CD4-positive, alpha-beta T cell (primary cell): ENCODE data around the gene SPSB1. TPM values are rescaled to one million over a fixed set of nuclear protein-coding genes. Genes with fewer than 3 reads are reported as not detected.

ENCODE experiments used
- ATAC-seq: fragments of 200-7000 bp; cut with Tn5 transposase; one replicate; pipeline ENCODE4 v1.10.0; 2022; ENCODE audit warnings: mild to moderate bottlenecking; ENCODE audit not compliant: poor library complexity
- CTCF ChIA-PET: fragments of 350-600 bp; sonication (Branson Sonifier 250); formaldehyde crosslinking; loops from one replicate; lab custom pipeline; 2021; ENCODE audit warnings: antibody characterized with exemption, inconsistent platforms; lab: Charles Lee
- POLR2A ChIA-PET: fragments of 350-600 bp; sonication (Branson Sonifier 250); formaldehyde crosslinking; loops from one replicate; lab custom pipeline; 2021; ENCODE audit warnings: antibody characterized with exemption, inconsistent platforms; lab: Charles Lee
- DNase-seq, 14 experiments: peaks; one replicate each; pipeline ENCODE4 v3.0.0-alpha.2; 2013 to 2020; ENCODE audit warnings: mixed read lengths in 2 of 14
- H3K27ac ChIP-seq, 2 donors: one replicate each; pipeline versions ENCODE4 v1.5.1 to v1.7.0; 2013; ENCODE audit warnings: low read length in 2 of 2, low read depth in 1 of 2, mild to moderate bottlenecking in 1 of 2
- H3K27me3 ChIP-seq, 2 experiments: 1 replicate in 1 of 2; 2 replicates in 1 of 2; pipeline versions ENCODE4 v1.6.1 to v1.7.0; 2013; ENCODE audit warnings: low read length in 2 of 2, control low read depth in 1 of 2, mild to moderate bottlenecking in 1 of 2, moderate library complexity in 1 of 2; ENCODE audit not compliant: insufficient read depth in 2 of 2, control insufficient read depth in 1 of 2
- H3K36me3 ChIP-seq: one replicate; pipeline ENCODE4 v1.6.1; 2013; ENCODE audit warnings: low read length, control low read depth; ENCODE audit not compliant: insufficient read depth
- H3K4me1 ChIP-seq: one replicate; pipeline ENCODE4 v1.6.1; 2013; ENCODE audit warnings: low read length, control low read depth; ENCODE audit not compliant: insufficient read depth
- H3K4me3 ChIP-seq: one replicate; pipeline ENCODE4 v1.5.1; 2013; ENCODE audit warnings: mild to moderate bottlenecking, low read length, moderate library complexity
- H3K9me3 ChIP-seq, 2 experiments: 1 replicate in 1 of 2; 2 replicates in 1 of 2; pipeline versions ENCODE4 v1.6.1 to v1.7.0; 2013; ENCODE audit warnings: low read length in 2 of 2, mild to moderate bottlenecking in 2 of 2, control low read depth in 1 of 2, moderate library complexity in 1 of 2; ENCODE audit not compliant: control insufficient read depth in 1 of 2, insufficient read depth in 1 of 2
- H3K27ac Mint-ChIP-seq: one replicate; pipeline ENCODE4 v1.8.0; 2020; ENCODE audit warnings: mixed read lengths
- H3K27me3 Mint-ChIP-seq: one replicate; pipeline ENCODE4 v1.8.0; 2021; ENCODE audit warnings: mixed read lengths
- H3K36me3 Mint-ChIP-seq: one replicate; pipeline ENCODE4 v1.8.0; 2021; ENCODE audit warnings: low read depth, mixed read lengths
- H3K4me1 Mint-ChIP-seq: one replicate; pipeline ENCODE4 v1.8.0; 2021; ENCODE audit warnings: low read depth, mixed read lengths
- H3K4me3 Mint-ChIP-seq: one replicate; pipeline ENCODE4 v1.8.0; 2020; ENCODE audit warnings: mild to moderate bottlenecking, mixed read lengths
- H3K9me3 Mint-ChIP-seq: one replicate; pipeline ENCODE4 v1.8.0; 2020; ENCODE audit warnings: mixed read lengths
- CTCF ChIP-seq: fragments of 200-600 bp; IDR thresholded peaks from one replicate; pipeline ENCODE4 v1.8.0; 2022; ENCODE audit warnings: antibody characterized with exemption, mild to moderate bottlenecking
- intact Hi-C, 2 experiments: fragments of 100-400 bp; cut with DNase I in 1 of 2; cut with micrococcal nuclease in 1 of 2; formaldehyde crosslinking; loops; one replicate each; pipeline versions ENCODE4 v1.15.1 to v1.9.0; 2023 to 2025; cut with DNase I, micrococcal nuclease
- total RNA-seq, 174 experiments: library from RNA in 2 of 174; stranded (reverse) in 2 of 174; gene quantifications; one replicate each; pipeline ENCODE4 v1.2.3 and lab custom pipeline; 2021 to 2026

SPSB1 gene
- total RNA-seq, 2 experiments from 2014 or later, result 1.9 to 2.3 TPM

- no peaks in the 10 kb centered on the region for H3K27me3 ChIP-seq
- H3K4me3 Mint-ChIP-seq, result no peak overlapping the region
- POLR2A ChIA-PET, result no interaction called here
- peaks cover 4% of the 10 kb centered on the region for H3K4me1 Mint-ChIP-seq
- intact Hi-C loops, result no loop called here
- no peaks in the 10 kb centered on the region for H3K9me3 Mint-ChIP-seq
- no peaks in the 10 kb centered on the region for H3K36me3 Mint-ChIP-seq
- no peak overlapping the region for H3K4me3 ChIP-seq
- no peak for TF ChIP-seq CTCF
- ATAC-seq, result no peak
- no peak for DNase-seq
- H3K27ac ChIP-seq, result no peak overlapping the region
- no peaks in the 10 kb centered on the region for H3K36me3 ChIP-seq
- H3K27me3 Mint-ChIP-seq, result no peaks in the 10 kb centered on the region
- no peaks in the 10 kb centered on the region for H3K4me1 ChIP-seq
- CTCF ChIA-PET, result no interaction called here
- H3K27ac Mint-ChIP-seq, result no peak overlapping the region
- peaks cover 0 to 8% of the 10 kb centered on the region in 2 experiments for H3K9me3 ChIP-seq
These were observed 47.6 kb downstream of the SPSB1 start for GRCh38 chr1:9340172-9340854.

GRCh38 chr1:9340864-9341263 is 48.2 kb downstream of the SPSB1 start:
- Mint-ChIP-seq H3K4me3 (no peak overlapping the region), H3K27me3 (no peaks in the 10 kb centered on the region), H3K27ac (no peak overlapping the region), H3K9me3 (no peaks in the 10 kb centered on the region), H3K4me1 (peaks cover 2% of the 10 kb centered on the region), H3K36me3 (no peaks in the 10 kb centered on the region)
- ATAC-seq (no peak), DNase-seq (peak in 1 of 14 experiments; percentile 17)
- ChIA-PET POLR2A (no interaction called here), CTCF (no interaction called here)
- Histone ChIP-seq H3K27me3 (no peaks in the 10 kb centered on the region), H3K4me3 (no peak overlapping the region), H3K36me3 (no peaks in the 10 kb centered on the region), H3K27ac (no peak overlapping the region), H3K4me1 (no peaks in the 10 kb centered on the region), H3K9me3 (peaks cover 0 to 8% of the 10 kb centered on the region in 2 experiments)
- no peak for TF ChIP-seq CTCF
- intact Hi-C loops, result no loop called here

GRCh38 chr1:9341301-9341845 is 48.7 kb downstream of the SPSB1 start:
- no peaks in the 10 kb centered on the region for H3K4me1 Mint-ChIP-seq
- no peak for ATAC-seq
- H3K27me3 Mint-ChIP-seq, result no peaks in the 10 kb centered on the region
- H3K9me3 Mint-ChIP-seq, result no peaks in the 10 kb centered on the region
- Histone ChIP-seq H3K4me1 (no peaks in the 10 kb centered on the region), H3K27me3 (no peaks in the 10 kb centered on the region), H3K9me3 (peaks cover 0 to 8% of the 10 kb centered on the region in 2 experiments), H3K36me3 (no peaks in the 10 kb centered on the region), H3K27ac (no peak overlapping the region), H3K4me3 (no peak overlapping the region)
- POLR2A ChIA-PET, result no interaction called here
- no peak for DNase-seq
- intact Hi-C loops, result no loop called here
- no peak for TF ChIP-seq CTCF
- H3K36me3 Mint-ChIP-seq, result no peaks in the 10 kb centered on the region
- CTCF ChIA-PET, result no interaction called here
- no peak overlapping the region for H3K4me3 Mint-ChIP-seq
- H3K27ac Mint-ChIP-seq, result no peak overlapping the region
